DOHH2 (cell line): ENCODE data around the gene MED14.

Source experiments
- EZH2phosphoT487 ChIP-seq: fragments of 200-600 bp; sonication (generic); IDR thresholded peaks from 2 replicates; pipeline ENCODE4 v1.6.1; 2017; ENCODE audit warnings: borderline replicate concordance, mild to moderate bottlenecking, antibody characterized with exemption, low read length, moderate library complexity, mixed read lengths
- TF ChIP-seq, protein P1 (sequence below): fragments of 200-600 bp; sonication (generic); IDR thresholded peaks from one replicate; pipeline ENCODE4 v1.5.1; 2014; ENCODE audit warnings: antibody characterized with exemption, mild to moderate bottlenecking, low read depth, low read length; ENCODE audit not compliant: poor library complexity, severe bottlenecking

DNA sequence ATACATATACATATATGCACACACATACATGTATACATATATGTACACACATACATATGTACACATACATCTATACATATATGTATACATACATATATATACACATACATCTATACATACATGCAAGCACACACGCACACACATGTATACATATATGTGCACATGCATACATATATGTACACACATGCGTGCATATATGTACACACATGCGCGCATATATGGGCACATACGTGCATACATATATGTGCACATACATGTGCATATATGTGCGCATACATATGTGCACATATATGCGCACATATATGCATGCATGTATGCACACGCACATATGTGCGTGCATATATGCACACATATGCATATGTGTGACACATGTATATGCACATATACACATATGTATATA lies 119.4 kb downstream of the MED14 start:
- TF ChIP-seq, protein P1, sequence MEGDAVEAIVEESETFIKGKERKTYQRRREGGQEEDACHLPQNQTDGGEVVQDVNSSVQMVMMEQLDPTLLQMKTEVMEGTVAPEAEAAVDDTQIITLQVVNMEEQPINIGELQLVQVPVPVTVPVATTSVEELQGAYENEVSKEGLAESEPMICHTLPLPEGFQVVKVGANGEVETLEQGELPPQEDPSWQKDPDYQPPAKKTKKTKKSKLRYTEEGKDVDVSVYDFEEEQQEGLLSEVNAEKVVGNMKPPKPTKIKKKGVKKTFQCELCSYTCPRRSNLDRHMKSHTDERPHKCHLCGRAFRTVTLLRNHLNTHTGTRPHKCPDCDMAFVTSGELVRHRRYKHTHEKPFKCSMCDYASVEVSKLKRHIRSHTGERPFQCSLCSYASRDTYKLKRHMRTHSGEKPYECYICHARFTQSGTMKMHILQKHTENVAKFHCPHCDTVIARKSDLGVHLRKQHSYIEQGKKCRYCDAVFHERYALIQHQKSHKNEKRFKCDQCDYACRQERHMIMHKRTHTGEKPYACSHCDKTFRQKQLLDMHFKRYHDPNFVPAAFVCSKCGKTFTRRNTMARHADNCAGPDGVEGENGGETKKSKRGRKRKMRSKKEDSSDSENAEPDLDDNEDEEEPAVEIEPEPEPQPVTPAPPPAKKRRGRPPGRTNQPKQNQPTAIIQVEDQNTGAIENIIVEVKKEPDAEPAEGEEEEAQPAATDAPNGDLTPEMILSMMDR: no peak
- no peak for TF ChIP-seq EZH2phosphoT487
